OCI-M1 (cell line): ENCODE data around the gene NCKAP1.
"Not testable (repeated sequence)": the region's sequence is repeated elsewhere in the genome, so short reads cannot be mapped to it uniquely, and the experiment has no call there.

Experiments
- DNase-seq: peaks from one replicate; lab custom pipeline; 2025; lab: John Stamatoyannopoulos, UW

Gene NCKAP1

DNA sequence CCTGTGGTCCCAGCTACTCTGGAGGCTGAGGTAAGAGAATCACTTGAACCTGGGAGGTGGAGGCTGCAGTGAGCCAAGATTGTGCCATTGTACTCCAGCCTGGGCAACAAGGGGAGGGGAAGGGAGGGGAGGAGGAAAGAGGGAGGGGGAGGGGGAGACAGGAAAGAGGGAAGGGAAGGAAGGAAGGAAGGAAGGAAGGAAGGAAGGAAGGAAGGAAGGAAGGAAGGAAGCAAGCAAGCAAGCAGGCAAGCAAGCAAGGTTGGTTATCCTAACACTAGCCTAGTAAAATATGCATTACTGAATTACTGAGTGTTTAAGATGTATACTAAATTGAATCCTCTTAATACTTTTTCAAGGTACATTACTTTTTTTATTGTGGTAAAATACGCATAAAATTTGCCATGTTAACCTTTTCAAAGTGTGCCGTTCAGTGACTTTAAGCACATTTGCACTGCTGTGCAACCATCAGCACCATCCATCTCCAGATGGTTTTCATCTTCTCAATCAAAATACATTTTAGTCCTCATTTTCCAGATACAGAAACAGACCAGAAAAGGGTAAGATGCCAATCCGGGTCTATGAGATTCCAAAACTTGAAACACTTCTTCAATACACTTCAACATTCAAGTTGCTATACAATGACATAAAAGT lies 28.9 kb downstream of the NCKAP1 start:
- DNase-seq, result no peak

DNA sequence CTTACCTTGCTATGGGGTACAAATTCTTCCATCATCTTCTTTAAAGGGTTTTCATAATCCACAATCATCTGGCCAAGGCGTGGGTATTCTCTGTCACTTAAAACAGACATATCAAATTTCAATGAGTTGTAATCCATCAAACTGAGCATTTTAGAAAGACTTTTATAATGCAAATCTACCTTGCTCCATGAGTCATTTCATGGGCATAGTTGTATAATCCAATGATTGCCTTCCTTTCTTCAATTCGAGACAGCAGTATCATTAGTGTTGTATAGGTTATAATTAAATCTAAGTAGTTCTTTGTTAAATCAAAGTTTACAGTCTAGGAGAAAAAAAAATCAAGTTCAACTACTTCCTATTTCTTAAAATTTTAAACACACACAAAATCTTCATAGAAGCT lies 36.3 kb downstream of the NCKAP1 start:
- DNase-seq, result no peak

DNA sequence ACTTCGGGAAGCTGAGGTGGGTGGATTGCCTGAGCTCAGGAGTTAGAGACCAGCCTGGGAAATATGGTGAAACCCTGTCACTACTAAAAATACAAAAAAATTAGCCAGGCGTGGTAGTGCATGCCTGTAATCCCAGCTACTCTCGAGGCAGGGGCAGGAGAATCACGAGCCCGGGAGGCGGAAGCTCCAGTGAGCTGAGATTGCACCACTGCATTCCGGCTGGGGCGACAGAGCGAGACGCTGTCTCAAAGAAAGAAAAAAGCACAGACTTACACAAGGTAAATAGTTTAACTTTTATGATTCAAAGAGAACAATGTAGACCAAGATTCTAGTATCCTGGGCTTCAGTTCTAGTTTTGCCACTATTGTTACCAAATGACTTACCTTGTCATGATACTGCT lies 37.4 kb downstream of the NCKAP1 start:
- DNase-seq, result no peak

DNA sequence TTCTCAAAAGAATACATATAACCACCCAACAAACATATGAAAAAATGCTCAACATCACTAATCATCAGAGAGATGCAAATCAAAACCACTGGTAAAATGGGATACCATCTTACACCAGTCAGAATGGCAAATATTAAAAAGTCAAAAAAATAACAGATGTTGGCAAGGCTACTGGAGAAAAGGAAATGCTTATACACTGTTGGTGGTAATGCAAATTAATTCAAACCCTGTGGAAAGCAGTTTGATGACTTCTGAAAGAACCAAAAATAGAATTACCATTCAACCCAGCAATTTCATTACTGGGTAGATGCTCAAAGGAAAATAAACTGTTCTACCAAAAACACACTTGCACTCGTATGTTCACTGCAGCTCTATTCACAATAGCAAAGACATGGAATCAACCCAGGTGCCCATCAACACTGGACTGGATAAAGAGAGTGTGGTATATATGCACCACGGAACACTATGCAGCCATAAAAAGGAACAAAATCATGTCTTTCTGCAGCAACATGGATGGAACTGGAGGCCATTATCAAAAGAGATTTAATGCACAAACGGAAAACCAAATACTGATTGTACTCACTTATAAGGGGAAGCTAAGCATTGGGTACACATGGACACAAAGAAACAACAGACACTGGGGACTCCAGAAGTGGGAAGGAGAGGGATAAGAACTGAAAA lies 38.8 kb downstream of the NCKAP1 start:
- no peak for DNase-seq

DNA sequence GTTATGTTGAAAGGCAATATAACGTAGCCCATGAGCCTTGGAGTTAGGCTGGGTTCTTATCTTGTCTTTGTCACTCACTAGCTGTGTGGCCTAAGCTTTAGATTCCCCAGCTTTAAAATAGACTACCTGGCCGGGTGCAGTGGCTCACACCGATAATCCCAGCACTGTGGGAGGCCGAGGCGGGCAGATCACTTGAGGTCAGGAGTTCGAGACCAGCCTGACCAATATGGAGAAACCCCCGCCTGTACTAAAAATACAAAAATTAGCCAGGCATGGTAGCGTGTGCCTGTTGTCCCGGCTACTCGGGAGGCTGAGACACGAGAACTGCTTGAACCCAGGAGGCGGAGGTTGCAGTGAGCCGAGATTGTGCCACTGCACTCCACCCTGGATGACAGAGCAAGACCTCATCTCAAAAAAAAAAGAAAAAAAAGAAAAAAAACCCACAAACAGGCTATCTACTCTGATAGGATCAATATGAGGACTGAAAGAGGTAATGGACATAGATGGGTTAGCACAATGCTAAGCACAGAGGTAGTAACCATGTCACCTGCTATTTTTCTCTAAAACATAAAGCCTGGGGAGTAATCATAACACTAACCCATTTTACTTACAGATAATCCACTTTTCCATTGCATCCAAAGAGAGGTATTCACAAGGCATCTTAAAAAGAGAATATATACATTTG lies 43.9 kb downstream of the NCKAP1 start:
- DNase-seq, result no peak

GRCh38 chr2:182982941-182983340 lies 55.3 kb downstream of the NCKAP1 start:
- no peak for DNase-seq

DNA sequence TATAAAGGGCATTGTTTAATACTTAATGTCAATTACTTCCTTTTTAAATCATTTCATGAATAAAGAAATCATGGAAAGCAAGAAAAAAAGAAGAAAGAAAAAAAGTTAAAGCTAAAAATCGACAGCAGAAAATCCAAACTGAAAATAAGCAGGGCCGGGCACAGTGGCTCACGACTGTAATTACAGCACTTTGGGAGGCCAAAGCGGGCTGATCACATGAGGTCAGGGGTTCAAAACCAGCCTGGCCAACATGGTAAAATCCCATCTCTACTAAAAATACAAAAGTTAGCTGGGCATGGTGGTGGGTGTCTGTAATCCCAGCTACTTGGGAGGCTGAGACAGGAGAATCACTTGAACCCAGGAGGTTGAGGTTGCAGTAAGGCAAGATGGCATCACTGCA lies 56.8 kb downstream of the NCKAP1 start:
- not testable (repeated sequence) for DNase-seq

DNA sequence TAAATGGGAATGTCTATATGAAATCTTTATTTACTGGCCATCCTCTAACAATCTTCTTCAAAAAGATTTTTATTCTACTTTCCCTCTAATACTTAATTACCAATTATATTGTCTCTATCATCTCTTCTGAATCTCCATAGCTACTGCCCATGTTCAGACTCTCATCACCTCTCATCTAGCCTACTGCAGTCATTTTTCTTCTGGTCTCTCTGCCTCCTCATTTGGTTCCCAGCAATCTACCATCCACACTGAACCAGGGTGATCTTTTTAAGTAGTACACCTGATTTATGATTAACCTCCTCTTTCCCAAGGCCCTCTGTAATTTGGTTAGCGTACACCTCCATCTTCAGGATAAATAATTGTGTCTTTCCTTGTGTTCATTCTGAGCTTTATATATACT lies 57.6 kb downstream of the NCKAP1 start:
- DNase-seq, result no peak

DNA sequence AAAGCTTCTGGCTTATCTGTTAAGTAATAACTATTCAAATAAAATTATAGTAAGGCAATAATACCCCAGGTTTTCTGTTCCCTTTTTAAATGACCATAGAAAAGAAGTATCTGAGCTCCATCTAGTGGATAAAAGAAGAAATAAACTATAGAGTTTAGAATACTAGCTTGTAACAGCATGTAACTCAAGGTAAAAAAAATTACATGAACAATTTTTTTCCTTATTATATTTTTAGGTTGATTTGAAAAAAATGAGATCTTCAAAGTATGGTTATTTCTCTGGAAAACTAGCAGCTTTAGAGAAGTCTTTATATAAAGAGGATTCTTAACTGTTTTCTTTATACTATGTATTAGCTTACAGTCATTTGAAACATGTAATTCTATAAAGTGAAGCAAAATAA lies 58.1 kb downstream of the NCKAP1 start:
- peak; percentile 77 for DNase-seq

DNA sequence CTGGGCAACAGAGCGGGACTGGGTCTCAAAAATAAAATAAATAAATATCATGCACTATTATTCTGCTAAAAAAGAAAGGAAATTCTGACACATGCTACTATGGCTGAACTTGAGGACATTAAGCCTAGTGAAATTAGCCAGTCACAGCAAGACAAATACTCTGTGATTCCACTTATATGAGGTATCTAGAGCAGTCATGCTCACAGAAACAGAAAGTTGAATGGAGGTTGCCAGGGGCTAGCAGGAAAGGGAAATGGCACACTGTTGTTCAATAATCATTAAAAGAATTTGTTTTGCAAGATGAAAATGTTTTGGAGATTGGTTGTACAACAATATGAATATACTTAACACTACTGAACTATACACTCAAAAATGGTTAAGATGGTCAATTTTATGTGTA lies 60.8 kb downstream of the NCKAP1 start:
- DNase-seq, result no peak

GRCh38 chr2:182973441-182974352 lies 64.6 kb downstream of the NCKAP1 start:
- peak; percentile 4 for DNase-seq

DNA sequence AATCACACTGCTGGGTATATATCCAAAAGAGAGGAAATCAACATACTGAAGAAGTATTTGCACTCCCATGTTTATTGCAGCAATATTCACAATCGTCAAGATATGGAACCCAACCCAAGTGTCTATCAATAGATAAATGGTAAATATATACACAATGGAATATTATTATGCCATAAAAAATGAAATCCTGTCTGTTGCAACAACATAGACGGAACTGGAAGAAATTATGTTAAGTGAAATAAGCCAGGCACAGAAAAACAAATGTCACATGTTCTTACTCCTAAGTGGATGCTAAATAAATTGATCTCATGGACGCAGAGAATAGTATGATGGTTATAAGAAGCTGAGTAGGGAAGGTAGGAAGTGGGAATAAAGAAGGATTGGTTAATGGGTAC lies 65.7 kb downstream of the NCKAP1 start:
- DNase-seq, result no peak

DNA sequence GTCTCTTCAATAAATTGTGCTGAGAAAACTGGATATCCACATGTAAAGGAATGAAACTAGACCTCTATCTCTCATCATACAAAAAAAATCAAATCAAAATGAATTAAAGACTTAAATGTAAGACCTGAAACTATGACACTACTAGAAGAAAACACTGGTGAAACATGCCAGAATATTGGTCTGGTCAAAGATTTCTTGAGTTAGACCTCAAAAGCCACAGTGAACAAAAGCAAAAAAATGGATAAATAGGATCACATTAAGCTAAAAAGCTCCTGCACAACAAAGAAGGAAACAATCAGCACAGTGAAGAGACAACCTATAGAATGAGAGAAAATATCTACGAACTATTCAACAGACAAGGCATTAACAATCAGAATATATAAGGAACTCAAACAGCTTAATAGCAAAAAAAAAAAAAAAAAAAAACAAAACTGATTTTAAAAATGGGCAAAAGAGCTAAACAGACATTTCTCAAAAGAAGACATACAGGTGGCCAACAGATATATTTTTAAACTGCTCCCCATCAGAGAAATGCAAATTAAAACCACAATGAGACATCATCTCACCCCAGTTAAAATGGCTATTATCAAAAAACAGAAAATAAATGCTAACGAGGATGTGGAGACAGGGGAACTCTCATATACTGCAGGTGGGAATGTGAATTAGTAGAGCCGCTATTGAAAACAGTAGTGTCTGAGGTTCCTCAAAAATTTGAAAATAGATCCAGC lies 66.3 kb downstream of the NCKAP1 start:
- DNase-seq, result no peak

GRCh38 chr2:182970486-182970885 lies 67.8 kb downstream of the NCKAP1 start:
- DNase-seq, result no peak

GRCh38 chr2:182968493-182968892 lies 69.8 kb downstream of the NCKAP1 start:
- DNase-seq, result peak; percentile 11

- not testable (repeated sequence) for DNase-seq
Observed at GRCh38 chr2:182966356-182966755, 71.9 kb downstream of the NCKAP1 start.

DNA sequence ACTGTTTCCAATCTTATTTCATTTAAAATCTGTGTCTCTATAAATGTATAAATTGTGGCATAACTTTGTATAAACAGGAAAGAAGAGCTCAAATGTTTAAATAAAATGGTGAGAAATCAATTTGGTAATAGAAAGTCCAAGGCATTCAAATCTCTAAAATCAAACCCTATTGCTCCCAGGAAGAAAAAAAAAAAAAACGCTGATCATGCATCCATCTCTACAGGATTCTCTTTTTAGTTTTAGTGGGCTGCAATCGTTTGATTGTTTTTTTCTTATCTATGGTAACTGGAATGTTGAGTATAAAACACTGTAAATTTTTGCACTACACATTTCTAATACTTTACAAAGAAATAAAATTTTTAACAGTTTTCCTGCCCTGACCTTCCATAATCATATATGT lies 75.6 kb downstream of the NCKAP1 start:
- DNase-seq, result no peak

DNA sequence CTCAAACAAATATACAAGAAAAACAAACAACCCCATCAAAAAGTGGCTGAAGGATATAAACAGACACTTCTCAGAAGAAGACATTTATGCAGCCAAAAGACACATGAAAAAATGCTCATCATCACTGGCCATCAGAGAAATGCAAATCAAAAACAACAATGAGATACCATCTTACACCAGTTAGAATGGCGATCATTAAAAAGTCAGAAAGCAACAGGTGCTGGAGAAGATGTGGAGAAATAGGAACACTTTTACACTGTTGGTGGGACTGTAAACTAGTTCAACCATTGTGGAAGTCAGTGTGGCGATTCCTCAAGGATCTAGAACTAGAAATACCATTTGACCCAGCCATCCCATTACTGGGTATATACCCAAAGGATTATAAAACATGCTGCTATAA lies 77.4 kb downstream of the NCKAP1 start:
- DNase-seq, result not testable (repeated sequence)

DNA sequence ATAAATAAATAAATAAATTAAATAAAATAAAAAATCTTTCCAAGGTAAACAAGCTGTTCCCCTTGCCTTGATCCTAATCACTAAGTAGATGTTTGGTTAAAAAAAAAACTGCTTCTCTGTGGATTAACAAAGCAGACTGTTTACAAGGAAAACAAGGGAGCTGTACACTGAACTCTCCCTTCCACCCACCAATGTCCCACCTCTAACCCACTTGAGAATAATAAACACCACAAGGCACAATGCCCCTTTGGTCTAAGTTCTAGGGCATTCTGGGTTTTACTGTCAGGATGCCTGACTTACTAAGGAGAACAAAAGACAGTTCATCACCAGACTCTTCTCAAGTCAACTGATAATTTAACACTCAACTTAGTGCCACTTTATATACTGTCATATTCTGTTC lies 83.5 kb downstream of the NCKAP1 start:
- no peak for DNase-seq

DNA sequence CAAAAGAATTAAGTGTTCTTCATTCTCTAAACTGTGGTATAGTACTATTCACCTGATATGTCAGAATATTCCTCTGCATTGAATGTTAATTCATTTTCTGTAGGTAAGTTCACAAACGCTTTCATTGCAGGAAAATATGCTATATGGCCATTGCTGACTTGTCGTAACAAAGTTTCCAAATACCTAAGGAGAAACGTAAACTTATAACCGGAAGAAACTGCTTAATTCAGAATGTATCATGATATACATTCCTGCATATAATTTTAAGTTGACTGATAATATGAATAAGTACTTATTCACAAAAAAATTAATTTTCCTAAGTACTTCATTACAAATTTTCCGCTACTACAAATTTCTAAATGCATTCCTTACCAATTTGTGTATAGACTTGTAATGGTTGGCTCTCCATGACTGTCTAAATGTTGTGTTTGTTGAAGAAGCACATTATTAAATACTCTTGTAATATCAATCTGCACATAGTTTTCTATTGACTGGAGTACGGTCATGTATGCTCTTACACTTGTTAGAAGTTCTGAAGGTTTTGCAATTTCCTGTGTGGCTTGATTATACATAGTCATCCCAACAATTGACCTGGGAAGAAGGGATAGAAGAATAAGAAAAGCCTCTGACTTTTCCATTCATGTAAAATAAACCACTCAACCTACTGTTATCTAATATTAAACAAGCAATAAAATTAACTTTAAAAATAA lies 85.4 kb downstream of the NCKAP1 start:
- no peak for DNase-seq
